SH-SY5Y (cell line): Measurements from ENCODE around the gene OR4D1.

Source experiments
- GATA2 ChIP-seq: IDR thresholded peaks from 2 replicates; pipeline ENCODE4 v1.6.1; 2011; ENCODE audit warnings: mild to moderate bottlenecking, low read depth, low read length
- GATA3 ChIP-seq: IDR thresholded peaks from 2 replicates; pipeline ENCODE4 v1.6.1; 2011; ENCODE audit warnings: low read depth, mild to moderate bottlenecking, low read length, moderate library complexity

- TF ChIP-seq GATA3 (no peak), GATA2 (no peak)
Measured at GRCh38 chr17:58156839-58157803, 8.9 kb downstream of the OR4D1 start.
